NCI-H82 (cell line): Measurements from ENCODE around the gene GALK1.

Source experiments
- DNase-seq: peaks from one replicate; lab custom pipeline; 2025; lab: John Stamatoyannopoulos, UW

GALK1 gene

DNA sequence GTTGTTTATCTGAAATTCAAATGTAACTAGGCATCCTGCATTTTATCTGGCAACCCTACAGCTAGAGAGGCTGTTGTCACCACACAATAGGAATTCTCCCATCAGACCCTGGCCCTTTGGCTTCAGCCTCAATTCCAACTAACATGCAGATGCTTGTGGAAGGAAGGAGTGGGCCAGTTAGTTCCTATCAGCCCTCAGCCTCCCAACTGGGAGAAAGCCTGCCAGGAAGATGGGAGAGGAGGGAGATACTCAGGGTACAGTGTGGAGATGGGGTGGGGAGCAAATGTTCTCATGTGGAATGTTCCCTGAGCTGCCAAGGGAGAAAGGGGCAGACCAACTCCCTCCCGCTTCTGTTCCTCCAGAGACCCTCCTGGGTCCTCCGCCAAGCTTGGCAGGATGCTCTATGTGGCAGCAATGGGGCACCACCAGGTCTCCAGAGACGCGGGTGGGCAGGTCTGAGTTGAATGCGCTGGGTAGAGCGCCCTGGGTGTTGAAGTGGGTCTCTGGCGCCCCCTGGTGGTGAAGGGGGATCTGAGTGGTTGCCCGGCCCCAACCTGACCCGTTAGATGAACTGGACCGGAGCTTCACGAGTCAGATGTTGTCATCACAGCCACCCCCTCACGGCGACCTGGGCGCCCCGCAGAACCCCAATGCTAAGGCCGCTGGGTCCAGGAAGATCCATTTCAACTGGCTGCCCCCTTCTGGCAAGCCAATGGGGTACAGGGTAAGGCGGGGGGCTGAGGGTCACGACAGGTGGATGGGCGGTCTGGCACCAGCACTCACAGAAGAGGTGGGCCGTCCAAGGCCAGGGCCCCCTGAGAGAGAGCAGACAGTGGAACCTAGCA is 15.2 kb downstream of the GALK1 start:
- peak; percentile 88 for DNase-seq

DNA sequence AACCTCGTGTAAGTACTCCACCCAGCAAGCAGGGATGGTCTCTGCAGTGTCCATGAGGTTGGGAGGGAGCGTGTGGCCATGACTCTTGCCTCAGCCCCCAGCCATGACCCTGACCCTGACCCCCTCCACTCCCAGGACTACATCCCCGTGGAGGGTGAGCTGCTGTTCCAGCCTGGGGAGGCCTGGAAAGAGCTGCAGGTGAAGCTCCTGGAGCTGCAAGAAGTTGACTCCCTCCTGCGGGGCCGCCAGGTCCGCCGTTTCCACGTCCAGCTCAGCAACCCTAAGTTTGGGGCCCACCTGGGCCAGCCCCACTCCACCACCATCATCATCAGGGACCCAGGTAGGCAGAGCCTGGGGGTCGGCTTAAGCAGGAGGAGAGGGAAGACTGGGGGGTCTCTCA is 16.3 kb downstream of the GALK1 start:
- no peak for DNase-seq

- DNase-seq = no peak
Measured at GRCh38 chr17:75743625-75744206, 21.3 kb downstream of the GALK1 start.

- no peak for DNase-seq
Measured at GRCh38 chr17:75742337-75742736, 22.7 kb downstream of the GALK1 start.

DNA sequence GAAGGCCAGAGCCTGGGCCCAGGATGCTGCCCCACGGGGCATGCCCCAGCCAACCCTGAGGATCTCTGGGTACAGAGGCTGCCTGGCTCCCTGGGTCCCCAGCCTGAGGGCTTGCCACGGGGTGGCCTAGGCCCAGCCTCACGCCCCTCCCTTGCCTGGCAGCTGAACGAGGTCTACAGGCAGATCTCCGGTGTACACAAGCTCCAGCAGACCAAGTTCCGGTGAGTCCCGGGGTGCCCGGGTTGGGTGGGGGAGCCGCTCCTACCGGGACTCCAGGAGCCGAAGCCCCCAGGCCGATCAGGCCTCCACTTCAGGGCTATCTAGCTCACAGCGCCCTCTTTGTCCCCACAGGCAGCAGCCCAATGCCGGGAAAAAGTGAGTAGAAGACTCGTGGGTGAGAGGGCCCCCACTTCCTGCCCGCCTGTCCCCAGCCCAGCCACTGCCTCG is 24.3 kb downstream of the GALK1 start:
- no peak for DNase-seq

DNA sequence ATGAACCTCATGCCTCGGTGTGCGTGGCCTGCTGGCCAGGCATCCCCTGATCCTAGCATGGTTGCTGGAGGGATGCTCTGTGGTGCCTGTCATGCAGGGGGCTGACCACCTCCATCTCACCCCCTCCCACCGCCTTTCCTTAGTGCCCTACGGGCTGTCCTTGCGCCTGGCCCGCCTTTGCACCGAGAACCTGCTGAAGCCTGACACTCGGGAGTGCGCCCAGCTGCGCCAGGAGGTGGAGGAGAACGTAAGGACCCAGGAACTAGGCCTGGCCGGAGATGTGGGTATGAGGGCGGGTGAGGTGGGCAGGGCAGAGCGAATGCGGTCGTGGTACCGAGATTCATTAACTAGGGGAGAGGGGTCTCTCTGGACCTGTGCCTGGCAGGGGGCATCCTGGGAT is 24.8 kb downstream of the GALK1 start:
- no peak for DNase-seq

GRCh38 chr17:75739801-75740200 is 25.2 kb downstream of the GALK1 start:
- DNase-seq = no peak

DNA sequence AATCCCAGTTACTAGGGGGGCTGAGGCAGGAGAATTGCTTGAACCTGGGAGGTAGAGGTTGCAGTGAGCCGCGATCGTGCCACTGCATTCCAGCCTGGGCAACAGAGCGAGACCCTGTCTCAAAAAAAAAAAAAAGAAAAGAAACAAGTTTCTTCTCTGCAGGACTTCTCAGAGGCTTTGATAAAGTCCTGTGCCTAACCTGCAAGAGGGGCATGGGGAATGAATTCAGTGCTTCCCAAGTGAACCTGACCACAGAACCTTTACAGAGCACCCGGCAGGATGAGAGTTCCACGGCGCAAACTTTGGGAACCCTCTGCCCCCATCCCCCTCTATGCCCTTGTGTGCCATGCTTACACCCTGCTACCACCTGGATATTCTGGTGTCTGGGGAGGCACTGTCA is 25.8 kb downstream of the GALK1 start:
- no peak for DNase-seq

DNA sequence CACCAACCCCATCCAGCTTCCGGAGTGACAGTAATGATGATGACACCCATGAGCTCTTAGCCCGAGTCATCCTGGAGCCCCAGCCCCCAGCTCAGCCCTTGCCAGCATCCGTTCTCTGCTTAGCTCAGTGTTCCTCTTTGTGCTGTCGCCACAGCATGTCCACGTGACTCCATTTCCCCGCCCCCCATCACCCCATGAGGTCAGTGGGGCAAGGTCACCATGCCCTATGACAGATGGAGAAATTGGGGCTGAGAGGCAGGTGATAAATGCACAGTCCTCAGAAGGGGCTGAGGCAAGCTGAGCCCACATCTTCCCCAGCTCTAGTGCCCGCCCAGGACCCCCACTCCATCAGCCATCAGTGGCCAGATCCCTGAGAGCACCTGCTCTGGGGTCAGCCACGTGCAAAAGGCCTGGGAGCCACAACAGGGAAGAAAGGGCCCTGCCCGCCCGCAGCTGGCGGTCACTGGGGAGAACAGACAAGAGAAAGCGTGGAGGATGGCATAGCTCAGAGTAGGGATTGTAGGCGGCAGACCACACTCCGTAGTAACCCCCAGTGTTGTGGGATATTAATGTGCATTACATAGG is 26.7 kb downstream of the GALK1 start:
- DNase-seq = no peak

DNA sequence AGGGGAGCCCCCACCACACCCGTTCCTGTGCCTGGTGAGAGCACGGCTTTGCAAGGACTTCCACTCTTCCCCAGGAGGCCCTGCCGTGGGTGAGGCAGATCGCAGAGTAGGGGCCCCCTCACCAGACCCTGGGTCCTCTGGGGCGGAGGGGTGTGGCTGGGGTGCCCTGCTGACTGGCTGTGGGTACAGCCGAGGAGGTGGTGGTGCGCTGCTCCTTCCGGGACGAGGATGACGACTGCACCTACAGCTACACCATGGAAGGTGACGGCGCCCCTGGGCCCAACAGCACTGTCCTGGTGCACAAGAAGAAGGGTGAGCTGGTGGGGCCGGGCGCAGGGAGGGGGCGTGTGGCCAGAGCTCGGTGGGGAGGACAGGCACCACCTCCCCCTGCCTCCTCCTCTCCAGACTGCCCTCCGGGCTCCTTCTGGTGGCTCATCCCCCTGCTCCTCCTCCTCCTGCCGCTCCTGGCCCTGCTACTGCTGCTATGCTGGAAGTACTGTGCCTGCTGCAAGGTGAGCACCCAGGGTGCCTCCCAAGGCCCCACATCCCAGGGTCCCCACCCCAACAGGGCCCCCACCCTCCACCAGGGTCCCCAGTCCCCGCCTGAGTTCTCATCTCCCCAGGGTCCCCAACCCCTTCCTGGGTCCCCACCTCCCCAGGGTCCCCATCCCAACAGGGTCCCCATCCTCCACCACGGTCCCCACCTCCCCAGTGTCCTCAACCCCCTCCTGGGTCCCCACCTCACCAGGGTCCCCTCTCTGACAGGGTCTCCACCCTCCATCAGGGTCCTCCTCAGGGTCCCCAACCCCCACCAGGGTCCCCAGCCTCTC is 27.6 kb downstream of the GALK1 start:
- no peak for DNase-seq

DNA sequence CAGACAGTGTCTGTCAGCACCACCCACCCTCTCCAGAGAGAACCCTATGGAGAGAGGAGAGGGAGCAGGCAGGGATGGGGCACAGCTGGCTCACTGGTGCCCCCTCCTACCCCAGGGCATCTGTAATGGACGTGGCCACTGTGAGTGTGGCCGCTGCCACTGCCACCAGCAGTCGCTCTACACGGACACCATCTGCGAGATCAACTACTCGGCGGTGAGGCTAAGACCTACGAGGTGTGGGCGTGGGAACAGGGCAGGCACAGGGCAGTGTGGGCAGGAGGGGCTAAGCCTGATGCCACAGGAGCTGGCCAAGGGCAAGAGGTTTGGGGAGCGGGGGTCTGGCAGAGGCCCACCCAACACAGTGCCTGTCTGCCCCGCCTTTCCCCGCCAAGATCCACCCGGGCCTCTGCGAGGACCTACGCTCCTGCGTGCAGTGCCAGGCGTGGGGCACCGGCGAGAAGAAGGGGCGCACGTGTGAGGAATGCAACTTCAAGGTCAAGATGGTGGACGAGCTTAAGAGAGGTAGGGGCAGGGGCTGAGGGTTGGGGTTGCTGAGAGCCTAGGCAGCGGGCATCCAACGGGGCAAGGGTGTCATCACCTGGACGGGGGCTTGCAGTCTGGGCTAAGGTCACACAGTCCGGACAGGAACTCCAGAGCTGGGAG is 28.7 kb downstream of the GALK1 start:
- DNase-seq = no peak

- DNase-seq = no peak
Measured at GRCh38 chr17:75734674-75735294, 30.2 kb downstream of the GALK1 start.

GRCh38 chr17:75733471-75733870 is 31.5 kb downstream of the GALK1 start:
- DNase-seq = no peak

GRCh38 chr17:75731716-75732498 is 33.1 kb downstream of the GALK1 start:
- DNase-seq = no peak

- no peak for DNase-seq
Measured at GRCh38 chr17:75731086-75731715, 33.8 kb downstream of the GALK1 start.

- DNase-seq = no peak
Measured at GRCh38 chr17:75730065-75730464, 34.9 kb downstream of the GALK1 start.

DNA sequence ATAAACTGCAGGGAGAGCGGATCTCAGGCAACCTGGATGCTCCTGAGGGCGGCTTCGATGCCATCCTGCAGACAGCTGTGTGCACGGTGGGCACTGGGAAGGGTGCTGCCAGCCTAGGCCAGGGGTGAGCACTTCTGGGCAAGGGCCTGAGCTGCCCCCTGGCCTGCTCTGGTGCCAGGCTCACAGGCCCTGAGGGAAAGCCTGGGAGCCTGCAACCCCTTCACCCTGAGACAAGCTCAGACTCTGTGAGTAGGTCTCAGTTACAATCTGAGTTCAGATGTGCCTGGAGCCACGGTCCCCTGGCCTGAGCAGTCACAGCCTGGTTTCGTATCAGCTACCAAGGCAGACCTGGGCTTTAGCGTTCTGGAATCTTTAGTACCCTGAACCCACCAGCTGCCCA is 35.6 kb downstream of the GALK1 start:
- no peak for DNase-seq

DNA sequence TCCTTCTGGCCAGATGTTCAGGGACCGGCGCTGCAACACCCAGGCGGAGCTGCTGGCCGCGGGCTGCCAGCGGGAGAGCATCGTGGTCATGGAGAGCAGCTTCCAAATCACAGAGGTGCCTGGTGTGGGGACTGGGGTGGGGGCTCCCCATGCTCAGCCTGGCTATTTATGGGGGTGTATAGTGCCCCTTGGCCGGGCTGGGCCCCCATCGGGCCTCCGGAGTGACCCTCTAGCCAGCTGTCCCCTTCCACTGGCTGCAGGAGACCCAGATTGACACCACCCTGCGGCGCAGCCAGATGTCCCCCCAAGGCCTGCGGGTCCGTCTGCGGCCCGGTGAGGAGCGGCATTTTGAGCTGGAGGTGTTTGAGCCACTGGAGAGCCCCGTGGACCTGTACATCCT is 37.6 kb downstream of the GALK1 start:
- no peak for DNase-seq

DNA sequence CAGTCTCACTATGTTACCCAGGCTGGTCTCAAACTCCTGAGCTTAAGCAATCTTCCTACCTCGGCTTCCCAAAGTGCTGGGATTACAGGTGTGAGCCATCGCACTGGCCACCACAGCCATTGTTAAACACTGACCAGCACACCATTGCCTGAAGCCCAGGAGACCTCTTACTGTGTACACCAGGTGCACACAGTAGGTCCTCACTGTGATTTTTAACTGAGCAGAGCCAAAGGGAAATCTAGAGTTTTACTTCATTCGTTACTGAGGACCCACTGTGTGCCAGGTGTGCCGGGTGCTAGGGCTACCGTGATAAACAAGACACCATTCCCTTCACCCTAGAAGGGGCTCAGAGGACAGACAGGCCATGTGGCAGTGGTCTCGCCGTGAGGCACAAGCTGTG is 39.5 kb downstream of the GALK1 start:
- DNase-seq = no peak
